Measurements from ENCODE around the gene MRTO4.
"Not testable (repeated sequence)": the region's sequence is repeated elsewhere in the genome, so short reads cannot be mapped to it uniquely, and the experiment has no call there.

The MRTO4 gene

DNA sequence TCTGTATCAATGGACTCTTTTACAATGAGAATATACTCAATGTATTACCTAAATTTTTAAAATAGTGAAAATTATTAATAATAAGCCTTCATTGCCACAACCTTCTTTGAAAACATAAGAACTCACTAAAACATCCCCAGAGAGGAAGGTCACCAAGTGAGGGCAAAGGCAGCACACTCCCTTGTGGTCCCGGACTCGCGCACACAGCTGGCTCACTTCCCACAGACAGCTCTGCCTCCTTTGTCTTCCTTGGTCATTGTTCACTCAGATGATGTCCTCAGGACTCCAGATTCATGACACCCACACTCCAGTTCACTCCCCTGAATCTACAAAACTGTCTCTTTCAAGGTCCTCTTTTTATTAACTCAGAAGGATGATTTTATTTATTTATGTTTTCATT, 22.4 kb upstream of the MRTO4 start:
- no peak for DNase-seq

- DNase-seq = no peak
These were observed 21.7 kb upstream of the MRTO4 start for GRCh38 chr1:19229828-19230325.

DNA sequence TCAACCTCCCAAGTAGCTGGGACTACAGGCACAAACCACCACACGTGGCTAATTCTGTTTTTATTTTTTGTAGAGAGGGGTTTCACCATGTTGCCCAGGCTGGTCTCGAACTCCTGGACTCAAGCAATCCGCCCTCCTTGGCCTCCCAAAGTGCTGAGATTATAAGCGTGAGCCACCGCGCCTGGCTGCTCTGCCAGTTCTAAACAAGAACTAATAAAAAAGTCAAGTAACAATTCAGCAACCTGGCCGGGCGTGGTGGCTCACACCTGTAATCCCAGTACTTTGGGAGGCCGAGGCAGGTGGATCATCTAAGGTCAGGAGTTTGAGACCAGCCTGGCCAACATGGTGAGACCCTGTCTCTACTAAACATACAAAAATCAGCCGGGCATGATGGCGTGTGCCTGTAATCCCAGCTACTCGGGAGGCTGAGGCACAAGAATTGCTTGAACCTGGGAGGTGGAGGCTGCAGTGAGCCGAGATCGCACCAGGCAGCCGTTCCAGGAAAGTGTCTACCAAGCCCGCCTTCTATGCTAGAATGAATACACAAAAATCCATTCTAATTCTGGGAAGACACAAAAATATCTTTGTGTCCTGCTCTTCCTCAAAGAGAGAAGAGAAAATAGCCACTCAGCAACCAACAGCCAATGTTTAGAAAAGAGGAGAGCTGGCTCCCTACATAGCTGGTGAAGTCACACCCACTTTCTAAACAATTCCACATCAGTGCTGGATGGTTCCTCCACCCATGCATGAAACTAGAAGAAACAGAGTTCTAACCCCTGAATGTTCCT, 19.7 kb upstream of the MRTO4 start:
- not testable (repeated sequence) for DNase-seq

- DNase-seq = no peak
These were observed 19.1 kb upstream of the MRTO4 start for GRCh38 chr1:19232524-19232846.

- DNase-seq = no peak
These were observed 17.4 kb upstream of the MRTO4 start for GRCh38 chr1:19234224-19234623.

- no peak for DNase-seq
These were observed 11.7 kb upstream of the MRTO4 start for GRCh38 chr1:19239876-19240275.

DNA sequence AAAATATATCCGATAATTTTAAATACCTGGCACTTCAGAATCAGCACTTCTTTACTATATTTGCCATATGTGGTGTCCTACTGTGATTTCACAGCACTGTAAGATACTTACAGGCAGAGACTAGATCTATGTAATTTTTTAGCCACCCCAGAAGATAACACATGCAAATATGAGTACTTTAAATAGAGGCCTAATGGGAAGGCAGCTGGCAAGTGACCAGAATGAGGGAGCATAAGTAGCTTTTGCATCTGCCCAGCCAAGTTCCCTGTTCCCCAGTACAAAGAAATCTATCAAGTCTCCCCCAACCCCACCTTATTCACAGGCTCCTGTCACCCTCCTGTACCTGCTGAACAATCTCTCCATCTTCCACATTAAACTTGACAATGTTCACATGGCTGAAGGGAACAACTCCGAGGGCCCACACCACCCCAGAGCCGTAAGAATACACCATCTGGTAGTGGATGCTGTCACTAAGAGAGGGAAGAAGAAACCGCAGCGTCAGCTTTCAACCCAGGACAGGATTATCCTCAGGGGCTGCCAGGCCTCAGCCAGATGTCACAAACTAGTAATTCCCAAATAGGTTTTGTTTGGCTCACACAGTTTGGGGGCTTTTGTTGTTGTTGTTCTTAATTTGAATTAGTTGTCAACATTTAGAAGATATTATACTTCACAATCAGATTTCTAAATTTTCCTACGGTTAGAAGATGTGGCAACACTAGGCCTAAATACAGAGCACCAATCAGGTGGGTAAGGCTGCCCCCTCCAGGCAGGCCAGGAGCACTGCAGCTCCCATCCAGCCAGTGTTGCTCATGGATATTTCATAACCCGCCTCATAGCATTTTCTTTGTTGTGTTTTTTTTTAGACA, 10.7 kb upstream of the MRTO4 start:
- DNase-seq = peak; percentile 30

DNA sequence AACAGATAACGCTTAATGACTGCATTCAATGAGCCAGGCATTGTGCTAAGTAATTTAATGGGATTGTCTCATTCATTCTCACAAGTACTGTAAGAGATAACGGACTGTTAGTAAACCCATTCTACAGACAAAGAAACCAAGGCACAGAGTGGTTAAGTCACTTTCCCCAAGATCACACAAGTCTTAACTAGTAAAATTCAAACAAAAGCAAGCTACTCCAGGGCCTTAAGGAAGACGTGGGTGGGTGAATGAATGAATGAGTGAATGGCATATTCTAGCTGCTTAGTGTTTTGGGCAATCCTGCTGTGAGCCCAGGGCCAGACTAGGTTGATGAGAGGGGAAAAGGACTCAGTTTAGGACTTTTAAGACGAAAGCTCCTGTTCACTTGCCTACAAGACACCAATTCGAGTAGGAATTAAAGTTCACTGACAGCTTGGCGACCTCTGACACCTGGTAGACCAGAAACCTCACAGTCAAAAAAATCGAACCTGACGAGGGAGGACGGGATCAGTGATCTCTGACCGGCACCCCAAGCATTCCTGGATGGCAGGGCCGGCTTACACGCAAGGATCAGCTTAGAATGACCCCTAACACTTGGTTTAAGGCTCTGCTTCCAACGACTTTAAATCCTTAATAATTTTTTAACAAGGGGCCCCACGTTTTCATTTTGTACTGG, 838 bp upstream of the MRTO4 start:
- DNase-seq = no peak

DNA sequence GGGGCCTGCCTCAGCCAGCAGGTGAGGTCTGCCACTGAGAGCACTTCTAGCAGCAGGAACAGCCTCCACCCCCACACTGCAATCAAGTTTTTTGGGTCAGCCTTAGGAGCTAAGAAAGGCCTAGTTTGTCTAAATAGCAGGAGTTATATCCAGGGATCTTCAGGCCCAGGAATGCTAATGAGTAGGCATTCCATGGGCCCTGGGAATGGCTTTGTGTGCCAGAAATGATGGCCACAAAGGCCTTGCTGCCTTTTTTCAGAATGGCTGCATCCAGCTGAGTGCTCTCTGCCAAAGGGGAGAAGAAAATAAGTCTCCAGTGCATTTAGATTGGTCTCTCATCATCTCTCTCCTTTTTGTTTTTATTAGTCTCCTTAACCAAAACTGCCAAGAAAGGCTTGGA, 2.8 kb downstream of the MRTO4 start:
- no peak for DNase-seq

DNA sequence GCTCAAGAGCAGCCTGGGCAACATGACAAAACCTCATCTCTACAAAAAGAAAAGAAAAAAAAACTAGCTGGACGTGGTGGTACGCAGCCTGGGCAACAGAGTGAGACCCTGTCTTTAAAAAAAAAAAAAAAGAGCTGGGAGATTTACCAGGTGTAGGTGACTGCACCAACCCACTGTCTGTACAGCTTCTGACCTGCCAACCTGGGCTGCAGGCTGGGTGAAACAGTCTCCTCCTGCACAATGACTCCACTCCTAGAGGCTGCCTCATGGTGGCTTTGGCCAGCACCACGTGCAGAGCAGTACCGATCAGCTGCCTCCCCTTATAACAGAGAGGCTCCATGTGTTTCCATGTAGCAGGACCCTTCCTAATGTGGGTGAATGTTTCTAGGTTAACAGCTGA, 3.7 kb downstream of the MRTO4 start:
- DNase-seq = no peak

GRCh38 chr1:19256301-19256700, 4.7 kb downstream of the MRTO4 start:
- not testable (repeated sequence) for DNase-seq

GRCh38 chr1:19257178-19257914, 5.7 kb downstream of the MRTO4 start:
- DNase-seq = no peak

GRCh38 chr1:19258353-19258752, 6.7 kb downstream of the MRTO4 start:
- DNase-seq = no peak

DNA sequence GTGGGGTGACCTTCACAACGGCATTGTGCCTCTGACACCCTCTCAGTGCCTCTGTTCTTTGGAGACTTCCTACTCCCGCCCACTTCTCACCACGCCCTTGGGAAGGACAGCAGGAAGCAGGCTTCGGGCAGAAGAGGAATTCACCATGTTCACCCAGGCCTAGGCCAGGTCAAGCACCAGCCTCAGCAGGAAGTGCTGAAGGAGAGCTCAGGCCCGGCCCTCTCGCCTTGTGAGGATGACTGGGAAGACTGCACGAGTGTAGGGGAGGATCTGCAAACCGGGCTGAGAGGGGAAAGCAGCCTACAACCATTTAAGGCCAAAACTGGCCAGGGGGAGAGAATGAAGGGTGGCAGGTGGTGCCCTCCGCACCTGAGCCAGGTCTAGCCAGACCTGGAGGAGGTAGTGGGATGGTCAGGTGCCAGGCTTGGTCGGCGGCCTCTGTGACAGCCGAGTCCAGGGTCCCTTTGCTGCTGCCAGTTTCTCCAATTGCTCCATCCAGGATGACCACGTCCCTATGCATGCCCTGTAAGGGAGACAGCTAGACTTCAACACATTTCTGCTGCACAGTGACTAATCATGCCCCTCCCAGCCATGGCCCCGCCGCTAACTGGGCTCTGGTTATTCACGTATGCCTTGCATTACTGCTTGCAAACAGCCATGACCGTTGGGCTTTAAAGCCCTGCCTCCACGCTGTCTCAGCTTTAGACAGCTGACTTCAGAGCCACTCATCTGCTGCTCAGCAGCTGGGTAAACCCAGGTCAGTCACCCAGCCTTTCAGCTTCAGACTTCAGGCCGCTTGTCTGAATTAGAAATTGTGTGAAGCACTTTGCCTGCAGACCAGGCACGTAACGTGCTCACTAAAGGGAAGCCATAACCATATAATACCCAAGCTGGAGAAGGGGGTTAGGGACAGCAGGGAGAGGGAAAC, 8.9 kb downstream of the MRTO4 start:
- peak; percentile 52 for DNase-seq

- no peak for DNase-seq
These were observed 10.4 kb downstream of the MRTO4 start for GRCh38 chr1:19262047-19262446.

DNA sequence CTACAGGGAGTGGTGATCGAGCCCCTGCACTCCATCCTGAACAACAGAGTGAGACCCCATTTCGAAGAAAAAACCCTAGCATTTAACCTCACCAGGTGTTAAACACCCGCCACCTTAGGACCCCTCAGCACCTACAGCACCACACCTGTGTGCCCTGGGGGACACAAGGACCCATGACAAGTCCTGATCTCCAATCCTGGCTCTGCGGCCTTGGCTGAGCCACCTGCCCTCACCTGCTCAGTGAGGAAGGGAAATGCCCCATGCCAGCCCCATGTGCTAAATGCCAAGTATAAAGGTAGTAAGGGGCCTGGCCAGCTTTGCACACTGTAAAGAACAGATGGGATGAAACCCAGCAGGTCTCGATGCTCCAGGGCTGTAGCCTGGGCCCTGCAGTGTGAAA, 11.1 kb downstream of the MRTO4 start:
- DNase-seq = no peak

GRCh38 chr1:19268445-19268844, 16.8 kb downstream of the MRTO4 start:
- no peak for DNase-seq

DNA sequence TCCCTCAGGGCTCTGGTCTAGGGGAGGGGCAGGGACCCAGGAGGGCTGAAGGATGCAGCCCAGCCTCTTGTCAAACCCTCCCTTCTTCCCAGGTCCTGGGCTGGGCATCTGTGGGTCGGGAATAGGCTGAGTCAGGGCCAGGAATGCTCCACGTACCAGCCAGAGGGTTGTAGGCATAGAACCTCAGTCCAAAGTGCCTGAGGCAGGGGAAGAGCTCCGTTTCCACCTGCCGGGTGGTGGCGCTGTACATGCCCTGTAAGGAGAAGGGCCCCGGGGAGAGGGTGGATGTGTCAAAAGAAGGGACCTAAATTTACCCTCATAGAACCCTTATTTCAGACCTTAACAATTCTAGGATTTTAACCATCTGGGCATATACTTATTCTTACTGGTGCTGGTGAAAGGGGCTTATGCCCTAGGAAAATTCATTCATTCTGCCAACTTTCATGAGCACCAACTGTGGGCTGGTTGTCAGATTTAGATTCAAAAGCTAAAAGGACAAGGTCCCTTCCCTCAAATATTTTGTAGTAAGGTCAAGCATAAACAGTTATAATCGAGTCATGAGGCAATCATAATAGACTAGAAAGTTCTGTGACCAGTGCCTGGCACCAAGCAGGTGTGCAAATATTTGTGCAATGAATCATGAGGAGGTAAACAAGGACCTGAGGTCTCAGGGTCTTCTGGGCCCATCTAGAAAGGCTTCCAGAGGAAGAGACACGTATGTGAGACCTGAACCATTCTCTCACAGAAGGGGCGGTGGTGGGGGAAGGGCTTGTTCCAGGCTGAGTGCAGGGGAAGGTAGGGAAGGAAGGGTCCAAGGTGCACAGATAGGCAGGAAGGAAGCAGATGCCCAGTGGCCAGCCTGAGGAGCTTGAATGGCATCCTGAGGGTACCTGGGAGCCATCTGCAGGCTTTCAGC, 18.1 kb downstream of the MRTO4 start:
- DNase-seq = not testable (repeated sequence)

DNA sequence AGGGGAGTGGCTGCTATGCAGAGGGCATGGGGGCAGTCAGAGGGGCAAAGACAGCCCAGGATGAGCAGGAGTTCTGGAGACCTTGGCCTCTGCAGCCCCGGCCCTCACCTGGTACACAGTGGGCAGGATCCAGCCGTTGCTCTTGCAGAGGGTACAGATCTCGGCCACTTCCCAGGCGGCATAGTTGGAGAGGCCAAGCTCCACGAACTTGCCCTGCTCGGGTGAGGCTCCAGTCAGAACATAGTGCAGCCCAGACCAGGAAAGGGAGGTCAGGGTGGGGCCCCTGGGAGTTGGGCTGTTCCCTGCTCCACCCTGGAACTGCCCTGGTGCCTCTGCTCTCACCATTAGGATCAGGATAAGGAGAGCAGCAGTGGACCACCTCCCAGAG, 18.7 kb downstream of the MRTO4 start:
- not testable (repeated sequence) for DNase-seq

- no peak for DNase-seq
These were observed 20.5 kb downstream of the MRTO4 start for GRCh38 chr1:19272064-19272463.
